HepG2 (cell line): Measurements from ENCODE around the gene HIGD1A. TPM values are rescaled to one million over a fixed set of nuclear protein-coding genes. Genes with fewer than 3 reads are reported as not detected.

ENCODE experiments used
- CEBPG ChIP-seq: IDR thresholded peaks from 2 replicates; pipeline ENCODE4 v1.6.1; 2016
- HNRNPLL ChIP-seq: fragments of 200-400 bp; formaldehyde crosslinking; IDR thresholded peaks from 2 replicates; pipeline ENCODE4 v1.6.1; 2017; ENCODE audit warnings: mild to moderate bottlenecking, low read depth, low read length; ENCODE audit not compliant: poor library complexity, severe bottlenecking
- NPAS2 ChIP-seq: sonication (generic); formaldehyde crosslinking; IDR thresholded peaks from 2 replicates; pipeline ENCODE4 v1.8.0; 2022; ENCODE audit warnings: mild to moderate bottlenecking, missing genetic modification reagents, borderline replicate concordance
- SETDB1 ChIP-seq: sonication (generic); formaldehyde crosslinking; IDR thresholded peaks from 2 replicates; pipeline ENCODE4 v1.5.1; 2020; ENCODE audit warnings: missing genetic modification reagents, mild to moderate bottlenecking, borderline replicate concordance
- TBX2 ChIP-seq: sonication (generic); formaldehyde crosslinking; IDR thresholded peaks from 2 replicates; pipeline ENCODE4 v1.5.0; 2020; ENCODE audit warnings: missing genetic modification reagents, mild to moderate bottlenecking, borderline replicate concordance
- ZFP90 ChIP-seq: sonication (generic); formaldehyde crosslinking; IDR thresholded peaks from 2 replicates; pipeline ENCODE4 v1.8.0; 2022; ENCODE audit warnings: missing genetic modification reagents, mild to moderate bottlenecking, inconsistent platforms, borderline replicate concordance
- ZNF343 ChIP-seq: sonication (generic); formaldehyde crosslinking; IDR thresholded peaks from 2 replicates; pipeline ENCODE4 v1.4.0; 2020; ENCODE audit warnings: mild to moderate bottlenecking, missing genetic modification reagents
- ZNF510 ChIP-seq: sonication (generic); formaldehyde crosslinking; IDR thresholded peaks from 2 replicates; pipeline ENCODE4 v1.4.0; 2020; ENCODE audit warnings: low read depth, mild to moderate bottlenecking, missing genetic modification reagents
- ZNF562 ChIP-seq: sonication (generic); formaldehyde crosslinking; IDR thresholded peaks from 2 replicates; pipeline ENCODE4 v1.8.0; 2022; ENCODE audit warnings: missing genetic modification reagents, borderline replicate concordance
- ZNF577 ChIP-seq: sonication (generic); formaldehyde crosslinking; IDR thresholded peaks from 2 replicates; pipeline ENCODE4 v1.4.0; 2020; ENCODE audit warnings: mild to moderate bottlenecking, low read depth, missing genetic modification reagents, borderline replicate concordance
- ZNF589 ChIP-seq: sonication (generic); formaldehyde crosslinking; conservative IDR thresholded peaks from 2 replicates; pipeline ENCODE4 v1.8.0; 2022; ENCODE audit warnings: mild to moderate bottlenecking, moderate library complexity, missing genetic modification reagents
- polyA plus RNA-seq, 8 experiments: library from polyadenylated mRNA; depleted of rRNA in 3 of 8; stranded (reverse) in 7 of 8; unstranded in 1 of 8; fragments of >200 nt; fragmentation: Illumina TruSeq in 4 of 8; extraction: Trizol in 4 of 8; gene quantifications; 2 replicates each; pipeline versions ENCODE4 v1.2.1 to v1.2.3, GENCODE V29; 2011 to 2016; ENCODE audit warnings: low read depth in 4 of 8, missing spikeins in 1 of 8, mixed read lengths in 1 of 8; ENCODE audit not compliant: insufficient read depth in 1 of 8
- total RNA-seq, 5 experiments: library from RNA; depleted of rRNA; stranded (reverse); fragments of >200 nt; fragmentation: Illumina TruSeq; extraction: Trizol; gene quantifications; 2 replicates each; pipeline ENCODE4 v1.2.3, GENCODE V29; 2016; ENCODE audit warnings: low read depth in 1 of 5
- TF ChIP-seq, protein P1 (sequence below): sonication (generic); formaldehyde crosslinking; IDR thresholded peaks from 2 replicates; pipeline ENCODE4 v1.5.1; 2020; ENCODE audit warnings: mild to moderate bottlenecking, missing genetic modification reagents, borderline replicate concordance
- TF ChIP-seq, protein P2 (sequence below): sonication (generic); formaldehyde crosslinking; IDR thresholded peaks from 2 replicates; pipeline ENCODE4 v1.5.0; 2020; ENCODE audit warnings: missing genetic modification reagents
- TF ChIP-seq, protein P3 (sequence below): sonication (generic); formaldehyde crosslinking; IDR thresholded peaks from 2 replicates; pipeline ENCODE4 v1.9.0; 2021; ENCODE audit warnings: mild to moderate bottlenecking, missing genetic modification reagents

Gene HIGD1A
- total and polyA plus RNA-seq, 2 of the 13 experiments (the other 11 are each of a cell fraction or from before 2014, with no cell fraction given), result 222 to 253 TPM

DNA sequence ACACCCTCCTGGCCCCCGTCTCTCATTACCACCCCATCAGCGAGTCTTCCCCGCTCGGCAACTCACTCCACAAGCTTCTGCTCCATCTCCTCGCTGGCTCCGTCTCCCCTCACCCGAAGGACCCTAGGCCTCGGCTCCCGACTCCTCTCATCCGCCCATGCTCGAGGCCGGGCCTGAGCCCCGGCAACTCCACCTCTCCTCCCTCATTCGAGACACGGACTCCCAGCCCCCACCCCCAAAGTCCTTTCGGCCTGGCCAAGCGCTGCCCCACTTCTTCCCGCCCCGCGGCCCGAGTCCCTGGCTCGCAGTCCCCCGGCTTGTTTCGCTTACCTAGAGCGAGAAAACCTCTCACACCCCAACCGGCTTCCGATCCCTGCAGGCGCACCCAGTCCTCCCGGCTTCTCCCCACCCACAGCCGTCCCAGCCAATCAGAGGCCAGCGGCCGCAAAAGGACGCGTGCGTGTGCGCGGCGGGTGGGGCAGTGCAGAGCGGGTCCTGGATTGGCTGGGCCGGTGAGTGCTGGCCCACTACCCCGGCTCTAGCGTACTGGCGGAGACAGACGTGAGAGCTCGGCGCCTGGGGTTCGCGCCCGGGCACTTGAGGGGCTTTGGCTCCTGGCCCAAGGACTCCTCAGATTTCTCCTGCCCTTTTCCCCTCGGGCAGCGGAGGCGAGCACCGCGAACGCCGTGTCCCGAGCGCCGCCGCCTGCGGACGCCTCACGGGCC, at the start of gene HIGD1A (continued):
- TF ChIP-seq, protein P1, sequence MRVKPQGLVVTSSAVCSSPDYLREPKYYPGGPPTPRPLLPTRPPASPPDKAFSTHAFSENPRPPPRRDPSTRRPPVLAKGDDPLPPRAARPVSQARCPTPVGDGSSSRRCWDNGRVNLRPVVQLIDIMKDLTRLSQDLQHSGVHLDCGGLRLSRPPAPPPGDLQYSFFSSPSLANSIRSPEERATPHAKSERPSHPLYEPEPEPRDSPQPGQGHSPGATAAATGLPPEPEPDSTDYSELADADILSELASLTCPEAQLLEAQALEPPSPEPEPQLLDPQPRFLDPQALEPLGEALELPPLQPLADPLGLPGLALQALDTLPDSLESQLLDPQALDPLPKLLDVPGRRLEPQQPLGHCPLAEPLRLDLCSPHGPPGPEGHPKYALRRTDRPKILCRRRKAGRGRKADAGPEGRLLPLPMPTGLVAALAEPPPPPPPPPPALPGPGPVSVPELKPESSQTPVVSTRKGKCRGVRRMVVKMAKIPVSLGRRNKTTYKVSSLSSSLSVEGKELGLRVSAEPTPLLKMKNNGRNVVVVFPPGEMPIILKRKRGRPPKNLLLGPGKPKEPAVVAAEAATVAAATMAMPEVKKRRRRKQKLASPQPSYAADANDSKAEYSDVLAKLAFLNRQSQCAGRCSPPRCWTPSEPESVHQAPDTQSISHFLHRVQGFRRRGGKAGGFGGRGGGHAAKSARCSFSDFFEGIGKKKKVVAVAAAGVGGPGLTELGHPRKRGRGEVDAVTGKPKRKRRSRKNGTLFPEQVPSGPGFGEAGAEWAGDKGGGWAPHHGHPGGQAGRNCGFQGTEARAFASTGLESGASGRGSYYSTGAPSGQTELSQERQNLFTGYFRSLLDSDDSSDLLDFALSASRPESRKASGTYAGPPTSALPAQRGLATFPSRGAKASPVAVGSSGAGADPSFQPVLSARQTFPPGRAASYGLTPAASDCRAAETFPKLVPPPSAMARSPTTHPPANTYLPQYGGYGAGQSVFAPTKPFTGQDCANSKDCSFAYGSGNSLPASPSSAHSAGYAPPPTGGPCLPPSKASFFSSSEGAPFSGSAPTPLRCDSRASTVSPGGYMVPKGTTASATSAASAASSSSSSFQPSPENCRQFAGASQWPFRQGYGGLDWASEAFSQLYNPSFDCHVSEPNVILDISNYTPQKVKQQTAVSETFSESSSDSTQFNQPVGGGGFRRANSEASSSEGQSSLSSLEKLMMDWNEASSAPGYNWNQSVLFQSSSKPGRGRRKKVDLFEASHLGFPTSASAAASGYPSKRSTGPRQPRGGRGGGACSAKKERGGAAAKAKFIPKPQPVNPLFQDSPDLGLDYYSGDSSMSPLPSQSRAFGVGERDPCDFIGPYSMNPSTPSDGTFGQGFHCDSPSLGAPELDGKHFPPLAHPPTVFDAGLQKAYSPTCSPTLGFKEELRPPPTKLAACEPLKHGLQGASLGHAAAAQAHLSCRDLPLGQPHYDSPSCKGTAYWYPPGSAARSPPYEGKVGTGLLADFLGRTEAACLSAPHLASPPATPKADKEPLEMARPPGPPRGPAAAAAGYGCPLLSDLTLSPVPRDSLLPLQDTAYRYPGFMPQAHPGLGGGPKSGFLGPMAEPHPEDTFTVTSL (CRISPR knock-in tag), result peak; percentile 12; the same call in 1 of the 2 replicates
- TF ChIP-seq HNRNPLL (peak; percentile 90), NPAS2 (CRISPR knock-in tag) (no peak), ZFP90 (CRISPR knock-in tag) (no peak; the same call in none of the 2 replicates), ZNF577 (CRISPR knock-in tag) (no peak), ZNF562 (no peak), ZNF510 (CRISPR knock-in tag) (no peak), ZNF343 (CRISPR knock-in tag) (no peak), TBX2 (peak; percentile 81), CEBPG (CRISPR knock-in tag) (no peak), SETDB1 (CRISPR knock-in tag) (no peak), ZNF589 (CRISPR knock-in tag) (no peak; the same call in 1 of the 2 replicates)
- TF ChIP-seq, protein P2, sequence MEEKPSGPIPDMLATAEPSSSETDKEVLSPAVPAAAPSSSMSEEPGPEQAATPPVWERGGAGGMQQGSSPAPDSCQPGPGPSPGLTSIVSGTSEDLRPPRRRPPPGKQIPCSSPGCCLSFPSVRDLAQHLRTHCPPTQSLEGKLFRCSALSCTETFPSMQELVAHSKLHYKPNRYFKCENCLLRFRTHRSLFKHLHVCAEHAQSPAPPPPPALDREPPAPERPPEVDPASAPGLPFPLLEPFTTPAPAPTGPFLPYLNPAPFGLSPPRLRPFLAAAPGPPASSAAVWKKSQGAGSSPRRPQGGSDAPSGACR (CRISPR knock-in tag), result no peak
- TF ChIP-seq, protein P3, sequence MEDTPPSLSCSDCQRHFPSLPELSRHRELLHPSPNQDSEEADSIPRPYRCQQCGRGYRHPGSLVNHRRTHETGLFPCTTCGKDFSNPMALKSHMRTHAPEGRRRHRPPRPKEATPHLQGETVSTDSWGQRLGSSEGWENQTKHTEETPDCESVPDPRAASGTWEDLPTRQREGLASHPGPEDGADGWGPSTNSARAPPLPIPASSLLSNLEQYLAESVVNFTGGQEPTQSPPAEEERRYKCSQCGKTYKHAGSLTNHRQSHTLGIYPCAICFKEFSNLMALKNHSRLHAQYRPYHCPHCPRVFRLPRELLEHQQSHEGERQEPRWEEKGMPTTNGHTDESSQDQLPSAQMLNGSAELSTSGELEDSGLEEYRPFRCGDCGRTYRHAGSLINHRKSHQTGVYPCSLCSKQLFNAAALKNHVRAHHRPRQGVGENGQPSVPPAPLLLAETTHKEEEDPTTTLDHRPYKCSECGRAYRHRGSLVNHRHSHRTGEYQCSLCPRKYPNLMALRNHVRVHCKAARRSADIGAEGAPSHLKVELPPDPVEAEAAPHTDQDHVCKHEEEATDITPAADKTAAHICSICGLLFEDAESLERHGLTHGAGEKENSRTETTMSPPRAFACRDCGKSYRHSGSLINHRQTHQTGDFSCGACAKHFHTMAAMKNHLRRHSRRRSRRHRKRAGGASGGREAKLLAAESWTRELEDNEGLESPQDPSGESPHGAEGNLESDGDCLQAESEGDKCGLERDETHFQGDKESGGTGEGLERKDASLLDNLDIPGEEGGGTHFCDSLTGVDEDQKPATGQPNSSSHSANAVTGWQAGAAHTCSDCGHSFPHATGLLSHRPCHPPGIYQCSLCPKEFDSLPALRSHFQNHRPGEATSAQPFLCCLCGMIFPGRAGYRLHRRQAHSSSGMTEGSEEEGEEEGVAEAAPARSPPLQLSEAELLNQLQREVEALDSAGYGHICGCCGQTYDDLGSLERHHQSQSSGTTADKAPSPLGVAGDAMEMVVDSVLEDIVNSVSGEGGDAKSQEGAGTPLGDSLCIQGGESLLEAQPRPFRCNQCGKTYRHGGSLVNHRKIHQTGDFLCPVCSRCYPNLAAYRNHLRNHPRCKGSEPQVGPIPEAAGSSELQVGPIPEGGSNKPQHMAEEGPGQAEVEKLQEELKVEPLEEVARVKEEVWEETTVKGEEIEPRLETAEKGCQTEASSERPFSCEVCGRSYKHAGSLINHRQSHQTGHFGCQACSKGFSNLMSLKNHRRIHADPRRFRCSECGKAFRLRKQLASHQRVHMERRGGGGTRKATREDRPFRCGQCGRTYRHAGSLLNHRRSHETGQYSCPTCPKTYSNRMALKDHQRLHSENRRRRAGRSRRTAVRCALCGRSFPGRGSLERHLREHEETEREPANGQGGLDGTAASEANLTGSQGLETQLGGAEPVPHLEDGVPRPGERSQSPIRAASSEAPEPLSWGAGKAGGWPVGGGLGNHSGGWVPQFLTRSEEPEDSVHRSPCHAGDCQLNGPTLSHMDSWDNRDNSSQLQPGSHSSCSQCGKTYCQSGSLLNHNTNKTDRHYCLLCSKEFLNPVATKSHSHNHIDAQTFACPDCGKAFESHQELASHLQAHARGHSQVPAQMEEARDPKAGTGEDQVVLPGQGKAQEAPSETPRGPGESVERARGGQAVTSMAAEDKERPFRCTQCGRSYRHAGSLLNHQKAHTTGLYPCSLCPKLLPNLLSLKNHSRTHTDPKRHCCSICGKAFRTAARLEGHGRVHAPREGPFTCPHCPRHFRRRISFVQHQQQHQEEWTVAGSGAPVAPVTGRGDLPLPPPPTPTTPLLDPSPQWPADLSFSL (CRISPR knock-in tag), result no peak
